HepG2 (cell line): ENCODE data around the gene ANO6. TPM values are rescaled to one million over a fixed set of nuclear protein-coding genes. Genes with fewer than 3 reads are reported as not detected.

Experiments used
- ATAC-seq: fragments of 200-7000 bp; cut with Tn5 transposase; 3 replicates; pipeline ENCODE4 v1.9.1; 2020; ENCODE audit warnings: mild to moderate bottlenecking, moderate library complexity
- BruUV-seq: library from RNA; stranded (reverse); fragments of 400-500 nt; replicated peaks from 2 replicates; lab custom pipeline; 2021; lab: Mats Ljungman, UMichigan
- CTCF ChIA-PET: fragments of 300-600 bp; formaldehyde crosslinking; extraction: SDS; loops from one replicate; lab custom pipeline; 2021; ENCODE audit warnings: low total read pairs, inconsistent platforms, low intra/inter-chr PET ratio; lab: Yijun Ruan, JAX
- POLR2A ChIA-PET: fragments of 350-600 bp; sonication (Branson Sonifier 250); formaldehyde crosslinking; loops from one replicate; lab custom pipeline; 2020; ENCODE audit warnings: antibody characterized with exemption, inconsistent platforms; lab: Yijun Ruan, JAX
- DNase-seq: peaks from one replicate; pipeline ENCODE4 v3.0.0-alpha.2; 2015; ENCODE audit warnings: low spot score
- FAIRE-seq: peaks from 3 replicates; lab custom pipeline; 2011; peaks lifted over from hg19 to GRCh38; lab: Jason Lieb, UNC
- H2AFZ ChIP-seq: one replicate; pipeline ENCODE4 v1.6.1; 2011; ENCODE audit warnings: low read length, inconsistent platforms
- H3K27ac ChIP-seq: fragments of 300-600 bp; 3 replicates; pipeline ENCODE4 v1.8.0; 2011; ENCODE audit warnings: mixed run types, mild to moderate bottlenecking, mixed read lengths, low read length, inconsistent platforms; ENCODE audit not compliant: insufficient read depth; ENCODE audit errors: extremely low read length
- H3K27me3 ChIP-seq, 2 experiments: fragments of 200-600 bp in 1 of 2; 2 replicates in 1 of 2; 3 replicates in 1 of 2; pipeline versions ENCODE4 v1.6.0 to v1.8.0; 2011; ENCODE audit warnings: low read length in 2 of 2, mild to moderate bottlenecking in 2 of 2, moderate library complexity in 2 of 2, inconsistent platforms in 1 of 2; ENCODE audit not compliant: insufficient read depth in 2 of 2, control insufficient read depth in 1 of 2
- H3K36me3 ChIP-seq, 2 experiments: fragments of 200-600 bp in 1 of 2; replicated peaks in 1 of 2; 2 replicates in 1 of 2; 3 replicates in 1 of 2; pipeline versions ENCODE4 v1.5.1 to v1.8.0; 2011; ENCODE audit warnings: low read length in 2 of 2, inconsistent platforms in 1 of 2; ENCODE audit not compliant: insufficient read depth in 2 of 2, control insufficient read depth in 1 of 2
- H3K4me1 ChIP-seq: 2 replicates; pipeline ENCODE4 v1.5.1; 2012; ENCODE audit warnings: low read length, inconsistent platforms; ENCODE audit not compliant: insufficient read depth
- H3K4me2 ChIP-seq: 2 replicates; pipeline ENCODE4 v1.6.0; 2011; ENCODE audit warnings: low read depth, low read length, inconsistent platforms
- H3K4me3 ChIP-seq, 3 experiments: fragments of 200-600 bp in 1 of 3; sonication (generic), shearing (Covaris generic) in 1 of 3; replicated peaks in 1 of 3; 2 replicates each; pipeline ENCODE4 v1.5.1; 2011 to 2016; ENCODE audit warnings: low read length in 3 of 3, inconsistent platforms in 2 of 3, low read depth in 2 of 3, mild to moderate bottlenecking in 2 of 3, control low read depth in 1 of 3, mixed read lengths in 1 of 3; ENCODE audit not compliant: insufficient read depth in 1 of 3
- H3K79me2 ChIP-seq: one replicate; pipeline ENCODE4 v1.6.1; 2011; ENCODE audit warnings: low read length, inconsistent platforms; ENCODE audit not compliant: insufficient read depth
- H3K9ac ChIP-seq: 2 replicates; pipeline ENCODE4 v1.6.0; 2011; ENCODE audit warnings: mild to moderate bottlenecking, low read depth, low read length, inconsistent platforms; ENCODE audit not compliant: insufficient read depth
- H3K9me3 ChIP-seq: 2 replicates; pipeline ENCODE4 v1.5.1; 2012; ENCODE audit warnings: mild to moderate bottlenecking, low read length
- H4K20me1 ChIP-seq: 2 replicates; pipeline ENCODE4 v1.6.0; 2011; ENCODE audit warnings: inconsistent platforms, mild to moderate bottlenecking, low read length, moderate library complexity; ENCODE audit not compliant: insufficient read depth
- CCAR2 ChIP-seq: fragments of 200-400 bp; formaldehyde crosslinking; optimal IDR thresholded peaks from 2 replicates; pipeline ENCODE3; 2018; ENCODE audit warnings: low read depth, mild to moderate bottlenecking, low read length, moderate library complexity
- ELK4 ChIP-seq: sonication (generic); formaldehyde crosslinking; IDR thresholded peaks from 2 replicates; pipeline ENCODE4 v1.9.0; 2021; ENCODE audit warnings: missing genetic modification reagents, borderline replicate concordance
- GPN1 ChIP-seq: sonication (generic); formaldehyde crosslinking; IDR thresholded peaks from 2 replicates; pipeline ENCODE4 v1.5.1; 2020; ENCODE audit warnings: missing genetic modification reagents, borderline replicate concordance
- IRF9 ChIP-seq: sonication (generic); formaldehyde crosslinking; IDR thresholded peaks from 2 replicates; pipeline ENCODE4 v1.8.0; 2022; ENCODE audit warnings: missing genetic modification reagents, mild to moderate bottlenecking, borderline replicate concordance
- KDM1A ChIP-seq: IDR thresholded peaks from 2 replicates; pipeline ENCODE4 v1.6.1; 2016; ENCODE audit warnings: missing compliant biosample characterization
- MIXL1 ChIP-seq: IDR thresholded peaks from 2 replicates; pipeline ENCODE4 v1.6.1; 2016
- NRL ChIP-seq: sonication (generic); formaldehyde crosslinking; IDR thresholded peaks from 2 replicates; pipeline ENCODE4 v1.5.0; 2020; ENCODE audit warnings: missing genetic modification reagents, mild to moderate bottlenecking, moderate library complexity, borderline replicate concordance
- PAF1 ChIP-seq: IDR thresholded peaks from 2 replicates; pipeline ENCODE4 v1.6.1; 2016; ENCODE audit warnings: missing genetic modification reagents, missing compliant biosample characterization
- RBM22 ChIP-seq: fragments of 200-400 bp; formaldehyde crosslinking; optimal IDR thresholded peaks from 2 replicates; pipeline ENCODE3; 2017; ENCODE audit warnings: mild to moderate bottlenecking, low read length, moderate library complexity
- TFE3 ChIP-seq: IDR thresholded peaks from 2 replicates; pipeline ENCODE4 v1.6.1; 2016
- ZNF138 ChIP-seq: sonication (generic); formaldehyde crosslinking; IDR thresholded peaks from 2 replicates; pipeline ENCODE4 v1.5.0; 2020; ENCODE audit warnings: mild to moderate bottlenecking, low read depth, missing genetic modification reagents
- ZNF207 ChIP-seq: fragments of 450-650 bp; IDR thresholded peaks from 2 replicates; pipeline ENCODE4 v1.6.1; 2016; ENCODE audit warnings: antibody characterized with exemption, borderline replicate concordance
- ZNF253 ChIP-seq: sonication (generic); formaldehyde crosslinking; IDR thresholded peaks from 2 replicates; pipeline ENCODE4 v1.8.0; 2022; ENCODE audit warnings: mild to moderate bottlenecking, missing genetic modification reagents, borderline replicate concordance
- ZNF609 ChIP-seq: sonication (generic); formaldehyde crosslinking; IDR thresholded peaks from 2 replicates; pipeline ENCODE4 v1.4.0; 2020; ENCODE audit warnings: mild to moderate bottlenecking, missing genetic modification reagents, borderline replicate concordance
- ZNF749 ChIP-seq: sonication (generic); formaldehyde crosslinking; IDR thresholded peaks from 2 replicates; pipeline ENCODE4 v1.8.0; 2022; ENCODE audit warnings: mild to moderate bottlenecking, missing genetic modification reagents, moderate library complexity, borderline replicate concordance
- WGBS: methylation state at CpG from one replicate; pipeline ENCODE4 v1.1.6; 2017; ENCODE audit warnings: low lambda C conversion rate; 5-methylcytosine and 5-hydroxymethylcytosine counted together
- in situ Hi-C: cut with HindIII; loops from 2 replicates; pipeline ENCODE4 v1.10.0; 2017; ENCODE audit warnings: low pct_unique_long_range_greater_than_20kb; ENCODE audit not compliant: extremely low pct_ligation_motif_present
- intact Hi-C: fragments of 100-400 bp; cut with micrococcal nuclease; formaldehyde crosslinking; loops from one replicate; pipeline ENCODE4 v1.10.0; 2022; ENCODE audit not compliant: unreplicated experiment
- polyA plus RNA-seq, 8 experiments: library from polyadenylated mRNA; depleted of rRNA in 3 of 8; stranded (reverse) in 7 of 8; unstranded in 1 of 8; fragments of >200 nt; fragmentation: Illumina TruSeq in 4 of 8; extraction: Trizol in 4 of 8; gene quantifications; 2 replicates each; pipeline versions ENCODE4 v1.2.1 to v1.2.3, GENCODE V29; 2011 to 2016; ENCODE audit warnings: low read depth in 4 of 8, missing spikeins in 1 of 8, mixed read lengths in 1 of 8; ENCODE audit not compliant: insufficient read depth in 1 of 8
- total RNA-seq, 5 experiments: library from RNA; depleted of rRNA; stranded (reverse); fragments of >200 nt; fragmentation: Illumina TruSeq; extraction: Trizol; gene quantifications; 2 replicates each; pipeline ENCODE4 v1.2.3, GENCODE V29; 2016; ENCODE audit warnings: low read depth in 1 of 5

Gene ANO6
- total and polyA plus RNA-seq, 2 of the 13 experiments (the other 11 are each of a cell fraction or from before 2014, with no cell fraction given), result 37.8 to 57.1 TPM

GRCh38 chr12:45182511-45182910, 33.4 kb upstream of the ANO6 start (continued):
- TF ChIP-seq TFE3, result no peak
- no peak for TF ChIP-seq NRL (CRISPR knock-in tag)
- TF ChIP-seq, all 625 proteins: peak for 0

GRCh38 chr12:45183246-45183645, 32.6 kb upstream of the ANO6 start:
- peak; percentile 44 for FAIRE-seq
- TF ChIP-seq MIXL1 (0 out of 2 replicates have a peak, but pooled peaks have one; percentile 20), ZNF253 (CRISPR knock-in tag) (no peak), ZNF207 (no peak), ZNF138 (CRISPR knock-in tag) (no peak), ELK4 (CRISPR knock-in tag) (no peak), PAF1 (CRISPR knock-in tag) (no peak), KDM1A (CRISPR knock-in tag) (no peak), IRF9 (no peak), GPN1 (CRISPR knock-in tag) (no peak), ZNF609 (CRISPR knock-in tag) (no peak), ZNF749 (CRISPR knock-in tag) (no peak), CCAR2 (no peak), RBM22 (no peak)

More at GRCh38 chr12:45183246-45183645, 32.6 kb upstream of the ANO6 start:
- H3K9ac ChIP-seq, result no peak overlapping the region
- no TSS peak for BruUV-seq
- no peaks in the 10 kb centered on the region for H3K27me3 ChIP-seq
- H3K9me3 ChIP-seq, result peaks cover 12% of the 10 kb centered on the region
- DNase-seq, result peak; percentile 13
- no peak overlapping the region for H3K4me3 ChIP-seq
- H3K36me3 ChIP-seq, result no peaks in the 10 kb centered on the region
- no peaks in the 10 kb centered on the region for H3K79me2 ChIP-seq
- no peak overlapping the region for H2AFZ ChIP-seq
- ChIA-PET POLR2A (no interaction called here), CTCF (interaction anchor here (1.4 kb wide), 1 partner anchor 205 kb away, joined by 10 read pairs; no protein-coding TSS in a partner anchor)
- in situ Hi-C loops (loop anchor here (25.0 kb wide), 1 partner anchor 554 kb away; the partner anchor contains the start of gene ARID2), intact Hi-C loops (loop anchor here (1.0 kb wide), 2 partner anchors 33 to 205 kb away; partner anchors contain the start of gene ANO6)
- no peak for ATAC-seq
- peaks cover under 1% of the 10 kb centered on the region; the same call in 1 of the 2 replicates for H3K4me1 ChIP-seq
- WGBS, result 73% methylated on average over 2 of the region's 2 CpGs
- H3K4me2 ChIP-seq, result no peak overlapping the region
- no peak overlapping the region for H3K27ac ChIP-seq
- H4K20me1 ChIP-seq, result no peaks in the 10 kb centered on the region
